Measurements from ENCODE around the gene SUPV3L1.

DNA sequence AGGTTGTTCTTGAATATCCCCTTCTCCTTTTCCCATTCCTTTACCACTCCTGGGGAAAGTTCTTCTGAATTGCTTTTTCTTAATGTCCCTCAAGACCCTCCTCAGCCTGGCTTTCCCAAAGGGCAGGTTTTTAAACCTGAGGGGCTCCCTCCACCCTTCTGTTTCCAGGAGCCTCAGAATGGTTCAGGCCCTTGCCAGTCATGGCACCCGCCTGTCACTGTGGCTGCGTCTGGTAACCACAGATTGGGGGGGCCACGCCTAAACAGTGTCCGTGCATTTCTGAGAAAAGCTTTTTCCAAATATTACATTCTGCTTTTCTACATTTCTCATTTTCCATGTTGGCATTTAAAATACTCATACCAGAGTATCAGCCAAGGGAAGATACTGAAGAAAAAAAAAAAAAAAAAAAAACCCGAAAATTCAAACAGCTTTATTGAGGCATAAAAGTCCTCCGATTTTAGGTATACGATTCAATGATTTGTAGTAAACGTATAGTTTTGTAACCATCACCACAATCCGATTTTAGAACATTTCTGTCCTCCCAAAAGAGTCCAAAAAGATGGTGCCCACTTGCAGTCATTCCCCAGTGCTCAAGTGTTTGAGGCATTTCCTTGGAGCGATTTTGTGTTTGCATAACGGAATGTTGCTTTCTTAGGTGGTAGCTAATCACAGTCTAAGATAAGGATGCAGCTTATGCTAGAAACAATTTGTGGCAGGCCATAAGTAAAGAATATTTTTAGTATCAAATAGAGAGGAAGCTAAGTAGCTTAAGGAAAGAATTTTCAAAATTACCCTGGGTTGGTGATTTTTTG is 62.2 kb downstream of the SUPV3L1 start:
- TF ChIP-seq, protein P1, sequence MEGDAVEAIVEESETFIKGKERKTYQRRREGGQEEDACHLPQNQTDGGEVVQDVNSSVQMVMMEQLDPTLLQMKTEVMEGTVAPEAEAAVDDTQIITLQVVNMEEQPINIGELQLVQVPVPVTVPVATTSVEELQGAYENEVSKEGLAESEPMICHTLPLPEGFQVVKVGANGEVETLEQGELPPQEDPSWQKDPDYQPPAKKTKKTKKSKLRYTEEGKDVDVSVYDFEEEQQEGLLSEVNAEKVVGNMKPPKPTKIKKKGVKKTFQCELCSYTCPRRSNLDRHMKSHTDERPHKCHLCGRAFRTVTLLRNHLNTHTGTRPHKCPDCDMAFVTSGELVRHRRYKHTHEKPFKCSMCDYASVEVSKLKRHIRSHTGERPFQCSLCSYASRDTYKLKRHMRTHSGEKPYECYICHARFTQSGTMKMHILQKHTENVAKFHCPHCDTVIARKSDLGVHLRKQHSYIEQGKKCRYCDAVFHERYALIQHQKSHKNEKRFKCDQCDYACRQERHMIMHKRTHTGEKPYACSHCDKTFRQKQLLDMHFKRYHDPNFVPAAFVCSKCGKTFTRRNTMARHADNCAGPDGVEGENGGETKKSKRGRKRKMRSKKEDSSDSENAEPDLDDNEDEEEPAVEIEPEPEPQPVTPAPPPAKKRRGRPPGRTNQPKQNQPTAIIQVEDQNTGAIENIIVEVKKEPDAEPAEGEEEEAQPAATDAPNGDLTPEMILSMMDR (IDR thresholded peaks at IDR 0.05; ENCODE audit: poor library complexity, severe bottlenecking), result no peak
- TF ChIP-seq EP300 (conservative IDR thresholded peaks at IDR 0.05; ENCODE audit: poor library complexity, severe bottlenecking) (no peak), RAD21 (conservative IDR thresholded peaks at IDR 0.05) (no peak), POLR2AphosphoS5 (IDR thresholded peaks at IDR 0.05) (no peak), EZH2 (IDR thresholded peaks at IDR 0.05; ENCODE audit: borderline replicate concordance, insufficient read depth, low read length, poor library complexity, severe bottlenecking) (no peak), TAF1 (IDR thresholded peaks at IDR 0.05; ENCODE audit: low read depth) (no peak), MXI1 (conservative IDR thresholded peaks at IDR 0.05; ENCODE audit: poor library complexity, severe bottlenecking) (no peak)
